Loucy (cell line): ENCODE results near the gene ENDOG.

Source experiments
- EZH2phosphoT487 ChIP-seq: fragments of 200-600 bp; IDR thresholded peaks from 2 replicates; pipeline ENCODE4 v1.6.1; 2018; ENCODE audit warnings: antibody characterized with exemption, mild to moderate bottlenecking, moderate library complexity, borderline replicate concordance
- TF ChIP-seq, protein P1 (sequence below): fragments of 200-600 bp; sonication (generic); conservative IDR thresholded peaks from 2 replicates; pipeline ENCODE4 v1.5.1; 2014; ENCODE audit warnings: mild to moderate bottlenecking, antibody characterized with exemption, low read length

GRCh38 chr9:128821584-128822406 is 3.5 kb downstream of the ENDOG start:
- TF ChIP-seq, protein P1, sequence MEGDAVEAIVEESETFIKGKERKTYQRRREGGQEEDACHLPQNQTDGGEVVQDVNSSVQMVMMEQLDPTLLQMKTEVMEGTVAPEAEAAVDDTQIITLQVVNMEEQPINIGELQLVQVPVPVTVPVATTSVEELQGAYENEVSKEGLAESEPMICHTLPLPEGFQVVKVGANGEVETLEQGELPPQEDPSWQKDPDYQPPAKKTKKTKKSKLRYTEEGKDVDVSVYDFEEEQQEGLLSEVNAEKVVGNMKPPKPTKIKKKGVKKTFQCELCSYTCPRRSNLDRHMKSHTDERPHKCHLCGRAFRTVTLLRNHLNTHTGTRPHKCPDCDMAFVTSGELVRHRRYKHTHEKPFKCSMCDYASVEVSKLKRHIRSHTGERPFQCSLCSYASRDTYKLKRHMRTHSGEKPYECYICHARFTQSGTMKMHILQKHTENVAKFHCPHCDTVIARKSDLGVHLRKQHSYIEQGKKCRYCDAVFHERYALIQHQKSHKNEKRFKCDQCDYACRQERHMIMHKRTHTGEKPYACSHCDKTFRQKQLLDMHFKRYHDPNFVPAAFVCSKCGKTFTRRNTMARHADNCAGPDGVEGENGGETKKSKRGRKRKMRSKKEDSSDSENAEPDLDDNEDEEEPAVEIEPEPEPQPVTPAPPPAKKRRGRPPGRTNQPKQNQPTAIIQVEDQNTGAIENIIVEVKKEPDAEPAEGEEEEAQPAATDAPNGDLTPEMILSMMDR, result no peak
- no peak for TF ChIP-seq EZH2phosphoT487
